ENCODE measurements around the gene TWIST2. TPM values are rescaled to one million over a fixed set of nuclear protein-coding genes. Genes with fewer than 3 reads are reported as not detected.
A peak's percentile ranks its signal among the peaks of the same experiment; 100 is the strongest.

TWIST2 gene
- total and polyA plus RNA-seq, 11 donors = 0.39 to 10.9 (median 1.4) TPM

DNA sequence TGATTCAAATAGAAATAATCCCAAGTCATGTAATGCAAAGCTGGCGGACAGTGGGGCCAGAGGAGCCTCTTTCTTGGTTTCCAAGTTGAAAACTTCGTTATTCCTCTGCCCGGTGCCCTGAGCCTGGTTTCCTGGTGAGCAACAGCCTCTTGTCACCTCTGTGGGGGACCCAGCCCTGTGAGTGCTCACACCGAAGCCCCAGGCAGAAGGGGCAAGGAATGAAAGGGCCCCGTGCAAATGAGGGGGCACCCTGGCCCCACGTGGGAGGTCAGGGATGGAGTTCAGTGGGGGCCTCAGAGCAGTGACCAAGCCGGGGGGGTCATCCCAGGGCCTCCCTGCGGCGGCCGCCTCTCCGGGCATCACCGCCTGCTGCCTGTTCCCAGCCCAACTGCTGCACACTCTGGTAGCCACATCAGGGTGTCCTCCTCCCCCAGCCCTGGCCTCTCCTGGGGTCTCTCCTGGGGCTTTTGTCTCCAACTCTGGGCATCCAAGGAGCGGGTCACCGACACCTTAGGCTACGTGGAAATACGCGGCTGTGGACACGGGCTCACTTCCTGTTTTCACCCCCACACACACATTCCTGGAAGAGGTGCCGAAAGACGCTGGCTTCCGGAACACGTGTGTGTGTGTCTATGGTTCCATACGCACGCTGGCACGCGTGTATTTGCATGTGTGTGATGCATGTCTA, 64.5 kb downstream of the TWIST2 start:
- no peak overlapping the region for H3K4me3 ChIP-seq
- peaks cover 0 to 8% (median 0%) of the 10 kb centered on the region in 12 donors for H3K9me3 ChIP-seq
- DNase-seq (peak in 1 of 5 donors; percentile 10), ATAC-seq (no peak)
- H3K27me3 ChIP-seq = peaks cover 0 to 5% (median 0%) of the 10 kb centered on the region in 9 donors
- intact Hi-C loops (cut with DNase I) = no loop called here
- WGBS, 4 donors = 72 to 84% (median 74%) methylated on average over 24 to 26 of the region's 26 CpGs
- H3K36me3 ChIP-seq = no peaks in the 10 kb centered on the region
- peaks cover 0 to 7% (median 0%) of the 10 kb centered on the region in 12 donors for H3K4me1 ChIP-seq
- no peak overlapping the region for H3K27ac ChIP-seq
- TF ChIP-seq CTCF (IDR thresholded peaks at IDR 0.05) (no peak), POLR2A (IDR thresholded peaks at IDR 0.05) (no peak)

DNA sequence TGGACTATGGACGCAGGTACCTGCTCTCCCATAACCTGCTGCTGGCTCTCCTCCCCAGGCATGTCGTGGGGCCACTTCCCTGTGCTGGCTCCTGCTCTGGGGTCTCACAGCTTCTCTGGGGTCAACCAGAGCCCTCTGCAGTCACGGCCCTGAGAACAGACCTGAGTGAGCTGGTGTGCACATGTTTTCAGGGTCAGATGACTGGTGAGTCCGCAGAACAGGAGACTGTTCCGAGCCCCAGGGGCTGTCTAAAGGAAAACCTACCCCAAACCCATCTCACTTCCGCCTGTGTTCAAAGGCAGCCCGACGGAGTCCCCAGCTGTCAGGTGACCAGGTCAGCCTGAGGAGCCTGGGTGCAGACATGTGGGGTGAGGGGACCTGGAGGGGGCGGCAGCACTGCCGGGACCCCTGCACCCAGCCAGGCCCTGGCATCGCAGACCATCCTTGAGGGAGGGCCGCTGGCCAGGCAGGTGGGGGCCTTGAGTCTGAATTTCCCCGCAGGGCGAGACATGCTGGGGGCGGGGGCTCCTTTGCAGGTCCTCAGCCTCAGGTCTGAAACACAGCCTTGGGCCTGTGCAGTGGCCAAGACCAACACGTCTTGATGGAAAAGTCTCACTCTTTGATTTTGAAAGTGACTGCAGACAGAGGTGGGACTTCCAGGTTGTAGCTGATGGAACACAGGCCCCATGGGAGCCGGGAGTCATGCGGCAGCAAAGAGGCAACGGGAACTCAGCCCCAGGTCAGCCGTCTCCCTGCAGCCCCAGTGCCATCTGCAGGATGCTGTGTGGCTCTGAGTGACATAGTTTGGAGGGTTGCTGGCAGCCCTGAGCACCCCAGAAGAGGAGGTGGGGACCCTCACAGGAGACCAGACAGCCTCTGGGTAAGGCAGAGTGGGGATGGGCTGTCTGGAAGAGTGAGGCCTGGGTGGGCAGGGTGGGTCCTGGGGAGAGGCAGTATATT, 65.3 kb downstream of the TWIST2 start:
- Histone ChIP-seq H3K27me3 (peaks cover 0 to 5% (median 0%) of the 10 kb centered on the region in 9 donors), H3K36me3 (no peaks in the 10 kb centered on the region), H3K4me3 (no peak overlapping the region), H3K9me3 (peaks cover 0 to 8% (median 0%) of the 10 kb centered on the region in 12 donors), H3K27ac (no peak overlapping the region), H3K4me1 (peaks cover 0 to 7% (median 0%) of the 10 kb centered on the region in 12 donors)
- 60 to 76% (median 70%) methylated on average over 5 to 20 of the region's 20 CpGs for WGBS, 4 donors
- ATAC-seq = no peak
- intact Hi-C loops (cut with DNase I) = no loop called here
- no peak for TF ChIP-seq POLR2A (IDR thresholded peaks at IDR 0.05)
- TF ChIP-seq CTCF (IDR thresholded peaks at IDR 0.05) = no peak
- peak in 1 of 5 donors; percentile 12 for DNase-seq

- H3K4me1 ChIP-seq = peaks cover 0 to 6% (median 0%) of the 10 kb centered on the region in 12 donors
- intact Hi-C loops (cut with DNase I) = no loop called here
- H3K27ac ChIP-seq = no peak overlapping the region
- H3K27me3 ChIP-seq = peaks cover 0 to 5% (median 0%) of the 10 kb centered on the region in 9 donors
- H3K36me3 ChIP-seq = no peaks in the 10 kb centered on the region
- TF ChIP-seq POLR2A (IDR thresholded peaks at IDR 0.05) = no peak
- no peak for TF ChIP-seq CTCF (IDR thresholded peaks at IDR 0.05)
- no peak for ATAC-seq
- no peak overlapping the region for H3K4me3 ChIP-seq
- peaks cover 0 to 8% (median 0%) of the 10 kb centered on the region in 12 donors for H3K9me3 ChIP-seq
- DNase-seq = peak in 1 of 5 donors; percentile 13
- 83 to 92% (median 89%) methylated on average over 22 of the region's 22 CpGs for WGBS, 4 donors
Observed at GRCh38 chr2:238913931-238914647, 66.2 kb downstream of the TWIST2 start.
